ENCODE measurements around the gene DHRS2.

- no peak for TF ChIP-seq ZNF773 (CRISPR knock-in tag; IDR thresholded peaks at IDR 0.05; ENCODE audit: borderline replicate concordance)
- no peak for TF ChIP-seq ZNF281 (CRISPR knock-in tag; IDR thresholded peaks at IDR 0.05; ENCODE audit: borderline replicate concordance)
- TF ChIP-seq ZBTB43 (CRISPR knock-in tag; conservative IDR thresholded peaks at IDR 0.05): no peak
- TF ChIP-seq BRD4 (CRISPR knock-in tag; IDR thresholded peaks at IDR 0.05): no peak
- no peak for TF ChIP-seq ZEB1 (IDR thresholded peaks at IDR 0.05; ENCODE audit: insufficient replicate concordance, low read depth)
- TF ChIP-seq TCF7 (IDR thresholded peaks at IDR 0.05; ENCODE audit: low read depth): no peak
- no peak for TF ChIP-seq PHF8 (CRISPR knock-in tag; IDR thresholded peaks at IDR 0.05)
Measured at GRCh38 chr14:23622990-23623389, 13.2 kb upstream of the DHRS2 start.

Measured in HepG2 (cell line).